ENCODE measurements around the gene SLC6A13.
"Not testable (repeated sequence)": the region's sequence is repeated elsewhere in the genome, so short reads cannot be mapped to it uniquely, and the experiment has no call there.

GRCh38 chr12:298059-298458 is 35.4 kb upstream of the SLC6A13 start:
- not testable (repeated sequence) for TF ChIP-seq CTCF (conservative IDR thresholded peaks at IDR 0.05; ENCODE audit: low read depth, low read length); EZH2 (IDR thresholded peaks at IDR 0.05; ENCODE audit: low read length, unreplicated experiment)

Data from PC-3 (cell line).